ENCODE measurements around the gene TMEM72. TPM values are rescaled to one million over a fixed set of nuclear protein-coding genes. Genes with fewer than 3 reads are reported as not detected.
A peak's percentile ranks its signal among the peaks of the same experiment; 100 is the strongest.

The TMEM72 gene
- total RNA-seq, 1 donor from 2014 or later: not detected

- no peak for DNase-seq (ENCODE audit: missing footprints)
- intact Hi-C loops (cut with DNase I): no loop called here
- no peak for ATAC-seq
Measured at GRCh38 chr10:44908936-44909630, 2.1 kb upstream of the TMEM72 start.

- no peak for ATAC-seq
- DNase-seq (ENCODE audit: missing footprints): no peak
Measured at GRCh38 chr10:44909910-44910309, 1.2 kb upstream of the TMEM72 start.

GRCh38 chr10:44910602-44911001 lies 535 bp upstream of the TMEM72 start:
- DNase-seq (ENCODE audit: missing footprints) (no peak), ATAC-seq (no peak)
- intact Hi-C loops (cut with DNase I): no loop called here

More at GRCh38 chr10:44909910-44910309, 1.2 kb upstream of the TMEM72 start:
- intact Hi-C loops (cut with DNase I): no loop called here

GRCh38 chr10:44911951-44912350 lies 814 bp downstream of the TMEM72 start:
- no peak for ATAC-seq
- intact Hi-C loops (cut with DNase I): no loop called here
- no peak for DNase-seq (ENCODE audit: missing footprints)

- intact Hi-C loops (cut with DNase I): no loop called here
- DNase-seq (ENCODE audit: missing footprints) (no peak), ATAC-seq (peak; percentile 15)
Measured at GRCh38 chr10:44913350-44914081, 2.4 kb downstream of the TMEM72 start.

- no peak for DNase-seq (ENCODE audit: missing footprints)
- no peak for ATAC-seq
- intact Hi-C loops (cut with DNase I): no loop called here
Measured at GRCh38 chr10:44914891-44915290, 3.8 kb downstream of the TMEM72 start.

- intact Hi-C loops (cut with DNase I): no loop called here
- DNase-seq (ENCODE audit: missing footprints): no peak
- ATAC-seq: no peak
Measured at GRCh38 chr10:44916429-44916828, 5.3 kb downstream of the TMEM72 start.

GRCh38 chr10:44917848-44918247 lies 6.7 kb downstream of the TMEM72 start:
- intact Hi-C loops (cut with DNase I): no loop called here
- ATAC-seq (no peak), DNase-seq (ENCODE audit: missing footprints) (no peak)

- no peak for DNase-seq (ENCODE audit: missing footprints)
- intact Hi-C loops (cut with DNase I): no loop called here
- no peak for ATAC-seq
Measured at GRCh38 chr10:44920252-44920651, 9.1 kb downstream of the TMEM72 start.

GRCh38 chr10:44921061-44921460 lies 9.9 kb downstream of the TMEM72 start:
- intact Hi-C loops (cut with DNase I): no loop called here
- ATAC-seq: no peak
- no peak for DNase-seq (ENCODE audit: missing footprints)

GRCh38 chr10:44921506-44921905 lies 10.4 kb downstream of the TMEM72 start:
- DNase-seq (ENCODE audit: missing footprints): no peak
- intact Hi-C loops (cut with DNase I): no loop called here
- no peak for ATAC-seq

GRCh38 chr10:44922021-44922420 lies 10.9 kb downstream of the TMEM72 start:
- ATAC-seq (no peak), DNase-seq (ENCODE audit: missing footprints) (no peak)
- intact Hi-C loops (cut with DNase I): no loop called here

- DNase-seq (ENCODE audit: missing footprints) (no peak), ATAC-seq (no peak)
- intact Hi-C loops (cut with DNase I): no loop called here
Measured at GRCh38 chr10:44922796-44923545, 11.8 kb downstream of the TMEM72 start.

GRCh38 chr10:44923611-44924010 lies 12.5 kb downstream of the TMEM72 start:
- intact Hi-C loops (cut with DNase I): no loop called here
- DNase-seq (ENCODE audit: missing footprints): no peak
- no peak for ATAC-seq

GRCh38 chr10:44924261-44925040 lies 13.3 kb downstream of the TMEM72 start:
- DNase-seq (ENCODE audit: missing footprints) (no peak), ATAC-seq (no peak)
- intact Hi-C loops (cut with DNase I): no loop called here

- no peak for ATAC-seq
- no peak for DNase-seq (ENCODE audit: missing footprints)
Measured at GRCh38 chr10:44925224-44925623, 14.1 kb downstream of the TMEM72 start.

GRCh38 chr10:44925811-44926750 lies 14.9 kb downstream of the TMEM72 start:
- intact Hi-C loops (cut with DNase I): no loop called here
- no peak for DNase-seq (ENCODE audit: missing footprints)
- ATAC-seq: no peak

More at GRCh38 chr10:44925224-44925623, 14.1 kb downstream of the TMEM72 start:
- intact Hi-C loops (cut with DNase I): no loop called here

GRCh38 chr10:44926751-44927351 lies 15.7 kb downstream of the TMEM72 start:
- intact Hi-C loops (cut with DNase I): no loop called here
- DNase-seq (ENCODE audit: missing footprints) (no peak), ATAC-seq (peak; percentile 6)
